GM21717 (cell line): ENCODE data around the gene TLK1.
A peak's percentile ranks its signal among the peaks of the same experiment; 100 is the strongest.

ENCODE experiments used
- ATAC-seq: cut with Tn5 transposase; IDR thresholded peaks from one replicate; pipeline ENCODE4 v1.9.1; 2021; ENCODE audit warnings: mild to moderate bottlenecking, moderate library complexity; ENCODE audit not compliant: unreplicated experiment

The TLK1 gene

GRCh38 chr2:171160119-171160955, at the start of gene TLK1:
TLK1 (minus strand) TSS chr2:171160893; CDS start chr2:171160428, 465 bp downstream.
- ATAC-seq = peak; percentile 39

GRCh38 chr2:171210216-171210863, 49.6 kb upstream of the TLK1 start:
- peak; percentile 6 for ATAC-seq

GRCh38 chr2:171208657-171209056, 48.0 kb upstream of the TLK1 start:
- ATAC-seq = no peak

- ATAC-seq = no peak
Observed at GRCh38 chr2:171206422-171207115, 45.9 kb upstream of the TLK1 start.

- no peak for ATAC-seq
Observed at GRCh38 chr2:171205551-171205950, 44.9 kb upstream of the TLK1 start.

GRCh38 chr2:171201767-171202166, 41.1 kb upstream of the TLK1 start:
- no peak for ATAC-seq

- ATAC-seq = no peak
Observed at GRCh38 chr2:171201271-171201670, 40.6 kb upstream of the TLK1 start.

GRCh38 chr2:171200469-171200868, 39.8 kb upstream of the TLK1 start:
- no peak for ATAC-seq

GRCh38 chr2:171191021-171191420, 30.3 kb upstream of the TLK1 start:
- ATAC-seq = no peak

GRCh38 chr2:171187819-171188218, 27.1 kb upstream of the TLK1 start:
- no peak for ATAC-seq

GRCh38 chr2:171187177-171187576, 26.5 kb upstream of the TLK1 start:
- ATAC-seq = no peak

GRCh38 chr2:171185941-171186340, 25.2 kb upstream of the TLK1 start:
- no peak for ATAC-seq

GRCh38 chr2:171185165-171185818, 24.6 kb upstream of the TLK1 start:
- no peak for ATAC-seq

- no peak for ATAC-seq
Observed at GRCh38 chr2:171181064-171182049, 20.7 kb upstream of the TLK1 start.

GRCh38 chr2:171180229-171180930, 19.7 kb upstream of the TLK1 start:
- no peak for ATAC-seq

- no peak for ATAC-seq
Observed at GRCh38 chr2:171178993-171179392, 18.3 kb upstream of the TLK1 start.

- no peak for ATAC-seq
Observed at GRCh38 chr2:171176516-171176915, 15.8 kb upstream of the TLK1 start.

GRCh38 chr2:171174075-171174474, 13.4 kb upstream of the TLK1 start:
- no peak for ATAC-seq

- ATAC-seq = no peak
Observed at GRCh38 chr2:171173087-171173486, 12.4 kb upstream of the TLK1 start.
